Daoy (cell line): ENCODE data around the gene ACBD3. TPM values are rescaled to one million over a fixed set of nuclear protein-coding genes. Genes with fewer than 3 reads are reported as not detected.
A peak's percentile ranks its signal among the peaks of the same experiment; 100 is the strongest.

Experiments
- DNase-seq: peaks from one replicate; pipeline ENCODE4 v3.0.0-alpha.2; 2015; ENCODE audit warnings: low read depth
- total RNA-seq: library from RNA; depleted of rRNA; stranded (reverse); fragments of >200 nt; shearing (Covaris generic); gene quantifications from 2 replicates; pipeline ENCODE4 v1.2.3, GENCODE V29; 2014

Gene ACBD3
- total RNA-seq, 1 experiment from 2014 or later: 58.2 TPM

DNA sequence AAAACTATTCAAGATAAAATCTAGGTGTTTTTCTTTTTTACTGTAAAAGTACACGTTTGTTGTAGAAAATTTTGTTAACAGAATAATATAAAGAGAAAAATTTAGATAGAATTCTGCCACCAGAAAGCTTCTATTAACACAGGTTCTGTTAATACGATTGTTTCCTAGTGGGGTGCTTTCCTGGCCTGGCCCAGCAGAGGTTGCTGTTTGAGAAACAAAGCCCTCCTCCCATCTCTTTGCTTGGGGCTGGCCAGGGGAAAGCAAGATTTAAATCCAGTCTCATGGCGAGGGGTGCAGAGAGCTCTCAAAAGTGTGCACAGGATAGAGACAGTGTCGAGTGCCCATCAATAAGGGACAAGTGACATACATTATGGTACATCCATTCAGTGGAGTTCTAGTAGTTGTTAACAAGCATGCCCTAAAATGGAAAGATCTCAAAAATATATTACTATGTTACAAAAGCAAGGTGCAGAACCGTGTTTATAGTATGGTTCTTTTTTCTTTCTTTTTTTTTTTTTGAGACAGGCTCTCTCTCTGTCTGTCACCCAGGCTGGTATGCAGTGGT is 14.6 kb upstream of the ACBD3 start:
- no peak for DNase-seq

DNA sequence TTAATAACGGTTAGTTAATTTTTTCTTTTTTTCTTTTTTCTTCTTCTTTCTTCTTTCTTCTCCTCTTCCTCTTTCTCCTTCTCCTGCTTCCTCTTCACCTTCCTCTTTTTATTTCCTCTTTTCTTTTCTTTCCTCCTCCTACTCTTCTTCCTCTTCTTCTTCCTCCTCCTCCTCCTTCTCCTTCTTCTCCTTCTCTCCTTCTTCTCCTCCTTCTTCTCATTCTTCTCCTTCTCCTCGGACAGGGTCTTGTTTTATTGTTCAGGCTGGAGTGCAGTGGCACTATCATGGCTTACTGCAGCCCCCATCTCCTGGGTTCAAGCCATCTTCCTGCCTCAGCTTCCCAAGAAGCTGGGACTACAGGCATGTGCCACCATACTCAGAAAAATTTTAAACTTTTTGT is 13.4 kb upstream of the ACBD3 start:
- DNase-seq: no peak

DNA sequence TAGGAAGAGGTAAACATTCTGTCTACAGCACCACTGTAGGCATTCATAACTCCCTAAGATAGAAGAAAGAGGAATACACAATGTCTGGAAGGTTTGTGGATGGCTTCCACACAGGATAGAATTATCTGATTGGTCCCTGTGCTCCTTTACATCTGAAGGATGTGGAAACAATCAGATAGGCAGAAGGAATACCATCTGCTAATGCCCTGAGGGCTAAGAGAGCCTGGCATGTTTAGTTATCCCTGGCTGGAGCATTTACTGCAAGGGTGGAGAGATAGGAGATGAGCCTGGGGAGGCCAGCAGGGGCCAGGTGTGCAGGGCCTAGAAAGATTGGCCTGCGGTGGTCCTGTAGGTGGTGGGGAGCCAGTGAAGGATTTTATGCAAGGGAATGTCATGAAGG is 8.6 kb upstream of the ACBD3 start:
- no peak for DNase-seq

DNA sequence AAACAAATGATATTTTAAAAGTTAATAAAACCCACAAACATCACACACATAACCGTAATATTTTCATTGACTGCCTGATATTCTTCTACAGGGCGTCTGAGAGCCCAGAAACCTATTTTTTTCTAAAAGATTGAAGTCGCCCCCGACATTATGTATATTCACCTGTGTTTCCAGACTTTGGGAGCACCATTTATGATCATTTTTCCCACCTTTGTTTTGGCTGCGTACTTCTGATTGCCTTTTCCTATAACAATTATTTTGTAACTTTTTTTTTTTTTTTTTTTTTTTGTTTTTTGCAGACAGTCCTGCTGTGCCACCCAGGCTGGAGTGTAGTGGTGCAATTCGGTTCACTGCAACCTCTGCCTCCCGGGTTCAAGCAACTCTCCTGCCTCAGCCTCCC is 839 bp upstream of the ACBD3 start:
- DNase-seq: no peak

DNA sequence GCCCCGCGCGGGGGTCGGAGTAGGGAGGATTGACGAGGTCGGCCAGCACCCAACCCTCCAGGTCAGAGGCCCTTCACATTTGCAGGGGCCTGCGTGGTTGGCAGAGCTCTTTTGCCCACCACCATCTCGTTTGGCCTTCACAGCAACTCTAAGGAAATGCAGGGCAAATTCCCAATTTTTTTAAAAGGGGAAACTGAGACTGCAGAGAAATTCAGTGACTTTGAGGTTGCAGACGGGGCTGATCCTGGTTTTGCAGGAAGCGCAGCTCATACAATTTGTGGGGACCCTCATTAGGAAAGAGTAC is 430 bp upstream of the ACBD3 start:
- DNase-seq: no peak

DNA sequence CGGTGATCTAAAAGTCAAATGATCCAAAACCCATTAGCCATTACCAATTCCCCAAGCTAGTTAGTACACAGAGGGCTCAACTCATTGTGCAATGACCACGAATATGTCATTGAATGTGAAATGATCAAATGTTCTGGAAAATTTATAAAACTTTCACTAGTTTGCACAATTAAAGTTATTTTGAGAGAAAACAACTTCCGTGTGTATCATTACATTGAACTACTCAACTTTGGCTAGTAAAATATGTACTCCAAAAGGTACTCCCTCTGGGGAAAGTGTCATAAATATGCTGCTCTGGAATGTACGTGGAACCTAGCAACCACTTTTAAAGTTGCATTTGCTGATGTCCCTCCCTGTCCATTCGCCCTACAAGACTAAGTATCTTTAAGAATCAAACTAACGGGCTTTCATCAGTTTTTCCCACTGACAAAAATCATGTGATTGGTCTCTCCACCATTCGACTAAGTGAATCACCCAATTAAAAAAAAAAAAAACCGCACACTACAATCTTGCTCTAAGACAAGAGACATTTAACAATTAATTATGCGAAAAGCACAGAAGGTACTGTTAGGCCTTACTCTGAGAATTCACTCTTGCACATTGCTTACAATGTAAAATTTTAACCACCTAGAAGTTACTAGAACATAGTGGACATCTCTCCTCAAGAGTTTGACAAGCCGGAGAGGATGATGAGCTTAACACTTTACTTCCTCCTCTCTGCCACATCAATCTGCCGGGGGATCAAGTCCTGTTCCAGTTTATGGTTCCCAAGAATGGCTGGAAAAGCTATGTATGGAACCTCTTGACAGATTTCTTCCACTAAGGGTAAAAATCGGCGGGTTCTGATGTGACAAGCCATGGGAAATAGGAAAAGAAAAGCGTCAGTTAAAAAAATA is 1.2 kb downstream of the ACBD3 start:
- no peak for DNase-seq

DNA sequence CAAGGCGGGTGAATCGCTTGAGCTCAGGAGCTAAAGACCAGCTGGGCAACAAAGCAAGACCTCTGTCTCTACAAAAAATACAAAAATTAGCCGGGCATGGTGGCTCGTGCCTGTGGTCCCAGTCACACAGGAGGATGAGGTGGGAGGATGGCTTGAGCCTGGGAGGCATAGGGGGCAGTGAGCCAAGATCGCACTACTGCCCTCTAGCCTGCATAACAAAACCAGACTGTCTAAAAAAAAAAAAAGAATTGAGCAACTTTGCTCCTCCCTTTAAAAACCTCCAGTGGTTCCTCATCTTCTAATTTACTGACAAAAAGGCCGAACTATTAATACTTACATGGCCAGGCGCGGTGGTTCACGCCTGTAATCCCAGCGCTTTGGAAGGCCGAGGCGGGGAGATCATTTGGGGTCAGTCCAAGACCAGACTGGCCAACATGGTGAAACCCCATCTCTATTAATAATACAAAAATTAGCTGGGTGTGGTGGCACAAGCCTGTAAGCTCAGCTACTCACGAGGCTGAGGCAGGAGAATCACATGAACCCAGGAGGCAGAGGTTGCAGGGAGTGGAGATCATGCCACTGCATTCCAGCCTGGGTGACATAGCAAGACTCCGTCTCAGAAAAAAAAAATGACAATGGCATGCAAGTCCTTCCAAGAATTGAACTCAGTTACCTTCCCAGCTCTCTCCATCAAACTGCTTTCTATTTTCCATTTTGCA is 4.4 kb downstream of the ACBD3 start:
- peak; percentile 82 for DNase-seq

DNA sequence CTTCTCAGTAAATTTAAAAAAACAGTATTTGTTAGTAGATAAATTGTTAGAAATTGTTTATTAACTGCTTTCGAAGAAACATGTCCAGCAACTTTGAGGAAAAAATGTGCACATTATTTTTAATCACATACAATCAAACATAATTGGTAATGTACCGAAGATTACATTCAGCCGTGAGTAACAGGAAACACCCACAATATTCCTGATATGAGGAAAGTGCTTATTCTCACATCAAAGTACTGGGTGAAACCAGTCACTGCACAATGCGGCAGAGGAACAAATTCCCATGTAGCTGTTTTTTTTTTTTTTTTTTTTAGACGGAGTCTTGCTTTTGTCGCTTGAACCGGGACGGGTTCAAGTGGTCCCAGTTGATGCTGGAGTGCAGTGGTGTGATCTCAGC is 9.7 kb downstream of the ACBD3 start:
- no peak for DNase-seq

DNA sequence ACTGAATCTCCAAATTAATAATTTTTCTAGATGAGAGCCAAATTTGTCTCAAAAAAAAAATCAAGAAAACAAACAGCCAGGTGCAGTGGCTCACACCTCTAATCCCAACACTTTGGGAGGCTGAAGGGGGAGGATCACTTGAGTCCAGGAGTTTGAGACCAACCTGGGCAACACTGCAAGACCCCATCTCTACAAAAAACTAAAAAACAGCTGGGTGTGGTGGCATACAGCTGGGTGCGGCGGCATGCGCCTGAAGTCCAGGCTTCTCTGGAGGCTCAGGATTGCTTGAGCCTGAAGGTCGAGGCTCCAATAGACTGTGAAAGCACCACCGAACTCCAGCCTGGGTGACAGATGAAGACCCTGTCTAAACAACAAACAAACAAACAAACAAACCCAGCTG is 14.0 kb downstream of the ACBD3 start:
- DNase-seq: no peak

DNA sequence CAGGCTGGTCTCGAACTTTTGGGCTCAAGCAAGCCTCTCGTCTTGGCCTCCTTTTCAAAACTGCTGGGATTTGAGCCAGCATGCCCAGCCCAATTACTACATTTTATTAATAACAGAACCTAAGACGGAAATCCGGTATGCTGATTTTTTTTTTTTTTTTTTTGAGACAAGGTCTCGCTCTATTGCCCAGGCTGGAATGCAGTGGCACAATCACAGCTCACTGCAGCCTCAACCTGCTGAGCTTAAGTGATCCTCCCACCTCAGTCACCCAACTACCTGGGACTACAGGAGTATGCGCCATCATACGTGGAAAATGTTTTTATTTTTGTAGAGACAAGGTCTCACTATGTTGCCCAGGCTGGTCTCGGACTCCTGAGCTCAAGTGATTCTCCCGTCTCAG is 20.2 kb downstream of the ACBD3 start:
- DNase-seq: no peak

DNA sequence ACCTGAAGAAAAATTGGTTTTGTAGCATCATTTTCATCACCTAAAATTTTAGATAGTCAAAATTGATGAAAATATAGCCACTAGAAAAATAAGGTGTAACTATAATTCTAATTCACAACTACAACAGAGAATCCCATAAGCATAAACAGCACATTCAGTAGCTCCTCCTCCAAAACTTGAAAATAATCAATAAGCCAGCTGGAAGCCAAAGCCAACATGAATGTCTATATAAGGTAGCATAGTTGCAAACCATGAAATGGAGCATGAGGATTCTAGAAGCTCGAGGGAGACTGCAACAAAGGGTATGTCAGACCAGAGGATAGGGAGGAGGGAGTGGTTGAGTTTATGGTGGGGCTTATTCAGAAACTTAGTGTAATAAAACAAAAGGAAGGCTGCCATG is 22.4 kb downstream of the ACBD3 start:
- no peak for DNase-seq

DNA sequence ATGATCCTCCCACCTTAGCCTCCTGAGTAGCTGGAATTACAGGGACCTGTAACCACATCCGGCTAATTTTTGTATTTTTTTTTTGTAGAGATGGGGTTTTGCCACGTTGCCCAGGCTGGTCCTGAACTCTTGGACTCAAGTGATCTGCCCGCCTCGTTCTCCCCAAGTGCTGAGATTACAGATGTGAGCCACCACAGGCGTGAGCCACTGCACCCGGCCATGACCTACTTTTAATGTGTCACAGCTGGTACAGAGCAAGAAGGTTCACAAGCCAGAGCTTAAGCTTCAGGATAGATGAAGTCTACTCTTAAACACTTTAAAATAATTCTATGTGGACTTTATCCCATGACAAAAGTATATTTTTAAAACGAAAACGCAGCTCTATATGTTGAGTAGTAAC is 23.6 kb downstream of the ACBD3 start:
- no peak for DNase-seq

DNA sequence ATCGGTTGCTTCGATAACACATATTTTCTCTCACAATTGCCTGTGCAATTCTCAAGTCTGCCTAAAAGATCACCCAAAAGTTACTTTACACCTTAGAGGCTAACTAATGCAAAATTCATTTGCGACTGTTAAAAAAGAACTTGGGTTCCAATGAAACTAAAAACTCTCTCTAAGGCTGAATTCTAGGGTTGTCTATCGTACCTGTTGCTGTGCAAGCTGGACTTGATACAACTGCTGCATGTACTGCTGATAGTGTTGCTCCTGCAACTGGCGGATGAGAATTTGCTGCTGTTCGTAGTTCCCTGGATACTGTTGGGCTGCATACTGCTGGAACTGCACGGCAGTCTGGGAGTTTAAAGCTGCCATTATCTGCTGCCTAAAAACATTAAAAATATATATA is 27.6 kb downstream of the ACBD3 start:
- no peak for DNase-seq

DNA sequence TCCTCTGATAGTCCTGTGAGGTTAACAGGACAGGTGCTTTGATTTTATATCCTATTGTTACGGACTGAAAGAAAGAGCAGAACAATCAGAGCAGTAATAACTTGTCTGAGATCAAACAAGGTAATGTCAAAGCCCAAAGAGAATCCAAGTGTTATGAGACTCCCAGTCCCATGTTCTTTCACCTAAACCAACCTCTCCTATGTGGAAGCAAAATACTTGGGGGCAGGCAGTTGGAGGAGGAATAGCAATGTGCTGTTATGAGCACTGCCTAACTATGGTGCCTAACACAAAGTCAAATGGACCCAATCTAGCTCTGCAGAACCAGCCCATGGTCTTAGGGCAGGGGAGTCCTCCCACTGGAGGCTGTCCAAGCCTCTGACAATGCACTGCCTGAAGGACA is 28.1 kb downstream of the ACBD3 start:
- DNase-seq: no peak

DNA sequence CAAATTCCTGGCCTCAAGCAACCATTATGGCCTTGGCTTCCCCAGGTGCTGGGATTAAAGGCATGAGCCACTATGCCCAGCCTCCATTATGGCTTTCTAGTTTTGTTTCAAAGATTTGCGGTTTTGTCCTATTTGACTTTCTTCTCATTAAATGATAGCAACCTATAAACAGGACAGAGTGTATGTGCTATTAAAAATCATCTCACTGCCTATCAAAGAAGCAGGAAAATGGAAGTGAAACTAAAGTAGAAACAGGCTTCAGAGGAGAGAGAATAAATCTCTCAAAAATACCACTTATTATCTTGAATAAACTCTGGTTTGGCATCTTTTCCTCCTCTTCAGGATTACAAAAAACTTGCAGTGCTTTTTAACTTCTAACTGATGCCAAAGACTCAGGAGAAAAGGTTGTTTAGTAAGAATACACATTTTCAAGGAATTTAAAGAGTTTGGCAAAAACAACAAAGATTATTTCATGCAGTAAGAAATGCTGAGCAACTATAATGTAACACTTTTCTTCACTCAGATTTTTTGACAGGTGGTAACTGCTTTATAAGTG is 28.7 kb downstream of the ACBD3 start:
- no peak for DNase-seq

DNA sequence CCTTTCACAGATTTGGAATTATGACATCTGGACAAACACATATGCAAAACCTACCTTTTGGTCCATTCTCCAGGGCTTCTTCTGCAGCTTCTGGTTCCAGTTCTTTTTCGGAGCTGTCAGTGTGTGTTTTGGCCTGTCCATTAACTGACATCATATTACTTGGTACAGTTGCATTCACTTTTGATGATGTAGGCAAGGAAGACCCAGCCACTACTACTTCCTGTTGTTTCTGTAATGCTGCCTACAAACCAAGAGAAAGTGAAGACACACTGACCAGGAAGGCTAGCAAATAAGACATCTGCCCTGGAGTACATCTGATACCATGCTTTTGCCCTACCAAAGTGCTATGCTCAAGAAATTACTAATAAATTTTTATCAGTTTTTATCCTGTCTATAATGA is 31.9 kb downstream of the ACBD3 start:
- DNase-seq: no peak

DNA sequence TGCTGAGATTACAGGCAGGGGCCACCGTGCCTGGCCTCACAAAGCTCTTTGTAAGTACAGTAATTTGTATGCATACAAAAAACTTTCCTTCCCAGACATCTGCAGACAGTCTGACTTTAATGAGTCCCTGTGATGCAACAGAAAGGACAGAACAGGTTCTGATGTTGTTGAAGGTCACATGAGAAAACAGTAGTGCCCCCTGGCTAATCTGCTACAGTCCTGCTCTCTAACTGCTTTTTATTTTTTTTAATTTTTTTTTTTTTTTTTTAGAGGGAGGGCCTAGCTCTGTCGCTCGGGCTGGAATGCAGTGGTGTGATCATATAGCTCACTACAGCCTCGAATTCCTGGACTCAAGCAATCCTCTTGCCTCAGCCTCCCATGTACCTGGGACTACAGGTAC is 36.7 kb downstream of the ACBD3 start:
- DNase-seq: no peak

DNA sequence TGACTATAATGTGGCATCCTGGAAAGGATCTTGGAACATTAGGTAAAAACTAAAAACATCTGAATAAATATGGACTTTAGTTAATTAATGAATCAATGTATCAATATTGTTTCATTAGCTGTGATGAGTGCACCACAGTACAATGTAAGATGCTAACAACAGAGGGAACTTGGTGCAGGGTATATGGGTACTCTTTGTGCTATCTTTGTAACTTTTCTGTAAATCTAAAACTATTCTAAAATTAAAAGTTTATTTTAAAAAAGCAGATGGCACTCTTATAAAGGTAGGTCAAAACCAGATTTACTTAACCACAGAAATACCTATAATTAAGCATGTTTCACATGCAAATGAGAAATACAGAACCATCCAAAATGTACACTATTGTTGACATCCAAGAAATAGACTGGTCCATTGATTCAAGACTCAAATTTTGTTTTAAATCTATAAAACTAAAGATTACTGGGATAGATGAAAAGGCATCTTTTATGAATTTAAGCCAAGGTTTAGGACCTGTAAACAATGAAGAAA is 38.4 kb downstream of the ACBD3 start:
- DNase-seq: no peak

DNA sequence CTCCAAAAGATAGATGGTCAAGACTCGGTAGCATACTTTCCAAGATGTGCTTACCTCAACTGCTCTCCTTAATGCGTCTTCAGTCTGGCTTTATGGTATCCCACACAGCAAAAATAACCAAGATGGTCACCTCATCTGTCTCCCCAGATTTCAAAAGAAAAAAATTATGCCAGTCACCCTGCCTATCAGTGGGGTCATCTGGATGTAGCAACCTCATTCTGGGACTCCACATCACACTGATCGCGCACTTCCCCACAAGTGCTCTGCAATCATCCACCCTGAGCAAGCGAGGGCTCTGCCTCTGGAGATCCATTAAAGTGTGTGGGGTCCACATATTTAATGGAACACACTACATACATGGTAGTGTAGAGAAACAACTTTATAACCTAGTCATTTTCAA is 42.5 kb downstream of the ACBD3 start:
- no peak for DNase-seq

DNA sequence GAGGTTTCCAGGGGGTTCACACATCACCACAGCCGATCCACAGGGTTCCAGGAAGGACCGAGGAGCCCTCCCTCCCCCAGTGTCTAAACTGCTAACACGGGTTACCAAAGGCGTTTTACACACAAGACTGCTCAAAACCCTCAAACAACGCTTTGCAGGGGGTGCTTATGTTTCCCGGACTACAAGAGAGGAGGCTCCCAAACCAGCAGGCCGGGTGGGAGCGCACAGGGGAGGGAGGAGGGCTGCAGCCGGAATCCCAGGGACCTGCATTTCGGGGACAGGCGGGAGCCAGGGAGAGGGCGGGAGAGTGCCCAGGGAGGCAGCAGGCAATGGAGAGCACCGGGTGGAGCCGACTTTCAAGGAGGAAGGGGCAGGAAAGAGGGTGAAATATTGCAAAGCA is 50.8 kb downstream of the ACBD3 start:
- DNase-seq: no peak

DNA sequence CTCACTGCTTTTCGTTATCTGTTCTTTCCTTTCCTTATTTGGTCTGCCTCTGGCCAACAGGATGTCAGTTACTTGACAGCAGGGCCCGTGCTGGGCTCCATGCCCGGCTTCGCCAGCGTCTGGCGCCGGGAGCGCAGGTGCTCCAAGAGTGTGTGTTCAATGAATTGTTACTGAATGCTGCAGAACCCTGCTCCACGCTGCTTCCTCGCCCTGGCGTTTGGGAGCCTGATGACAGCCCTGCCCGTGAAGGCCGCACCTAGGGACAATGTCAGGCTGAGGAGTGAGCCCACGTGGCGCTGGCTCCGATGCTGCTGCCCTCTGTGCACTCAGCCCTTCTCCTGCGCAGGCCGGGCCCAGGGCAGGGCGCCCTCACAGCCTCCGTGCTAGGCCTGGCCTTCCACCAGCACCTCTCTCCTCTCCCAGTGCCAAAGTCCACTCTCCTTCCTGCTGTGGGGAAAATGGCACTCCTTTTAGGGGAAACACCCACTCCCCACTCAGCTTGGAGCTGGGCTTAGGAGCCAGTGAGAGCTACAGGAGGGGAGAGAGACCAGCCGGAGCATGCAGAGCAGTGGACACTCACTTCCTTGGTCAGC is 51.4 kb downstream of the ACBD3 start:
- no peak for DNase-seq
